Measurements from ENCODE around the gene C1QTNF8.

- no peak for TF ChIP-seq CTCF (IDR thresholded peaks at IDR 0.05; ENCODE audit: low read length)
- TF ChIP-seq EZH2 (optimal IDR thresholded peaks at IDR 0.05; ENCODE audit: low read depth, low read length), result no peak
- TF ChIP-seq EZH2phosphoT487 (IDR thresholded peaks at IDR 0.05; ENCODE audit: low read length), result no peak
Measured at GRCh38 chr16:1119766-1120576, 23.9 kb upstream of the C1QTNF8 start.
